H9 (cell line): Measurements from ENCODE around the gene TJAP1. TPM values are rescaled to one million over a fixed set of nuclear protein-coding genes. Genes with fewer than 3 reads are reported as not detected.

Source experiments
- DNase-seq: peaks from one replicate; pipeline ENCODE4 v3.0.0-alpha.2; 2017
- H2AFZ ChIP-seq: one replicate; pipeline ENCODE4 v1.6.1; 2013; ENCODE audit warnings: mild to moderate bottlenecking, low read length, control low read depth, moderate library complexity
- H2AK5ac ChIP-seq: 2 replicates; pipeline ENCODE4 v1.6.1; 2013; ENCODE audit warnings: low read length, control low read depth, mixed read lengths; ENCODE audit not compliant: insufficient read length
- H2BK120ac ChIP-seq: one replicate; pipeline ENCODE4 v1.6.1; 2013; ENCODE audit warnings: low read depth, mild to moderate bottlenecking, low read length, control low read depth, inconsistent platforms; ENCODE audit not compliant: poor library complexity, severe bottlenecking
- H2BK12ac ChIP-seq: 2 replicates; pipeline ENCODE4 v1.6.1; 2013; ENCODE audit warnings: low read length, control low read depth, mixed read lengths, low read depth; ENCODE audit not compliant: insufficient read length
- H2BK15ac ChIP-seq: 2 replicates; pipeline ENCODE4 v1.6.1; 2013; ENCODE audit warnings: low read depth, low read length, control low read depth
- H2BK20ac ChIP-seq: one replicate; pipeline ENCODE4 v1.6.1; 2013; ENCODE audit warnings: low read depth, mild to moderate bottlenecking, low read length, control low read depth, inconsistent platforms; ENCODE audit not compliant: poor library complexity, severe bottlenecking
- H2BK5ac ChIP-seq: 2 replicates; pipeline ENCODE4 v1.6.1; 2013; ENCODE audit warnings: low read length, control low read depth, mixed read lengths; ENCODE audit not compliant: insufficient read length
- H3K14ac ChIP-seq: 2 replicates; pipeline ENCODE4 v1.6.1; 2013; ENCODE audit warnings: low read length, control low read depth; ENCODE audit not compliant: insufficient read depth
- H3K18ac ChIP-seq: 2 replicates; pipeline ENCODE4 v1.6.1; 2013; ENCODE audit warnings: low read depth, mild to moderate bottlenecking, mixed read lengths, low read length, control low read depth; ENCODE audit not compliant: insufficient read length
- H3K23ac ChIP-seq: 2 replicates; pipeline ENCODE4 v1.6.1; 2013; ENCODE audit warnings: low read length, control low read depth, mixed read lengths, low read depth; ENCODE audit not compliant: insufficient read length
- H3K23me2 ChIP-seq: 2 replicates; pipeline ENCODE4 v1.6.1; 2013; ENCODE audit warnings: low read depth, mild to moderate bottlenecking, mixed read lengths, low read length, control low read depth; ENCODE audit not compliant: insufficient read length, poor library complexity, severe bottlenecking
- H3K27ac ChIP-seq: 2 replicates; pipeline ENCODE4 v1.5.1; 2013; ENCODE audit warnings: low read length, control low read depth, mixed read lengths, low read depth; ENCODE audit not compliant: insufficient read length
- H3K27me3 ChIP-seq: 2 replicates; pipeline ENCODE4 v1.6.1; 2013; ENCODE audit warnings: low read length, control low read depth, inconsistent platforms; ENCODE audit not compliant: insufficient read depth
- H3K4ac ChIP-seq: 2 replicates; pipeline ENCODE4 v1.6.1; 2013; ENCODE audit warnings: low read depth, mild to moderate bottlenecking, control low read depth, inconsistent platforms, low read length, moderate library complexity
- H3K4me1 ChIP-seq: 2 replicates; pipeline ENCODE4 v1.6.1; 2013; ENCODE audit warnings: low read length, control low read depth, inconsistent platforms; ENCODE audit not compliant: insufficient read depth
- H3K4me2 ChIP-seq: 2 replicates; pipeline ENCODE4 v1.6.1; 2013; ENCODE audit warnings: low read length, control low read depth, mixed read lengths; ENCODE audit not compliant: insufficient read length, insufficient read depth
- H3K56ac ChIP-seq: 2 replicates; pipeline ENCODE4 v1.6.1; 2013; ENCODE audit warnings: low read depth, mild to moderate bottlenecking, mixed read lengths, low read length, control low read depth; ENCODE audit not compliant: insufficient read length
- H3K79me1 ChIP-seq: 2 replicates; pipeline ENCODE4 v1.6.1; 2013; ENCODE audit warnings: low read depth, mild to moderate bottlenecking, moderate library complexity, low read length, control low read depth, inconsistent platforms; ENCODE audit not compliant: insufficient read depth, poor library complexity, severe bottlenecking
- H3K79me2 ChIP-seq: 2 replicates; pipeline ENCODE4 v1.6.1; 2013; ENCODE audit warnings: low read length, control low read depth, inconsistent platforms; ENCODE audit not compliant: insufficient read depth
- H3K9ac ChIP-seq: 2 replicates; pipeline ENCODE4 v1.6.1; 2013; ENCODE audit warnings: low read length, control low read depth, mixed read lengths; ENCODE audit not compliant: insufficient read length; ENCODE audit errors: extremely low read depth
- H3K9me3 ChIP-seq: one replicate; pipeline ENCODE4 v1.6.1; 2013; ENCODE audit warnings: low read depth, low read length, inconsistent platforms; ENCODE audit not compliant: control insufficient read depth
- H3T11ph ChIP-seq: one replicate; pipeline ENCODE4 v1.6.1; 2013; ENCODE audit warnings: mild to moderate bottlenecking, low read length, control low read depth, inconsistent platforms
- H4K20me1 ChIP-seq: one replicate; pipeline ENCODE4 v1.6.1; 2013; ENCODE audit not compliant: control insufficient read depth, insufficient read length, insufficient read depth
- H4K5ac ChIP-seq: 2 replicates; pipeline ENCODE4 v1.6.1; 2013; ENCODE audit warnings: low read depth, mild to moderate bottlenecking, mixed read lengths, low read length, control low read depth; ENCODE audit not compliant: insufficient read length
- H4K8ac ChIP-seq: replicated peaks from 2 replicates; pipeline ENCODE4 v1.6.1; 2013; ENCODE audit warnings: low read length, control low read depth, mixed read lengths, low read depth; ENCODE audit not compliant: insufficient read length
- H4K91ac ChIP-seq: 2 replicates; pipeline ENCODE4 v1.6.1; 2013; ENCODE audit warnings: low read depth, mild to moderate bottlenecking, moderate library complexity, mixed read lengths, low read length, control low read depth; ENCODE audit not compliant: insufficient read length
- H3K27ac Mint-ChIP-seq, 3 experiments: 2 replicates in 2 of 3; 3 replicates in 1 of 3; pipeline ENCODE4 v1.8.0; 2020 to 2021; ENCODE audit warnings: mixed read lengths in 3 of 3, mild to moderate bottlenecking in 1 of 3, moderate library complexity in 1 of 3
- H3K27me3 Mint-ChIP-seq: 2 replicates; pipeline ENCODE4 v1.8.0; 2021; ENCODE audit warnings: low read depth, mild to moderate bottlenecking, moderate library complexity, mixed read lengths
- H3K36me3 Mint-ChIP-seq, 3 experiments: 2 replicates in 2 of 3; 3 replicates in 1 of 3; pipeline ENCODE4 v1.8.0; 2020 to 2021; ENCODE audit warnings: low read depth in 3 of 3, mixed read lengths in 3 of 3; ENCODE audit not compliant: insufficient read depth in 1 of 3
- H3K4me1 Mint-ChIP-seq, 2 experiments: 2 replicates each; pipeline ENCODE4 v1.8.0; 2020; ENCODE audit warnings: mixed read lengths in 2 of 2
- H3K4me3 Mint-ChIP-seq, 2 experiments: 2 replicates in 1 of 2; 3 replicates in 1 of 2; pipeline ENCODE4 v1.8.0; 2020 to 2021; ENCODE audit warnings: mild to moderate bottlenecking in 2 of 2, mixed read lengths in 2 of 2, moderate library complexity in 1 of 2
- H3K9me3 Mint-ChIP-seq, 2 experiments: 2 replicates in 1 of 2; 3 replicates in 1 of 2; pipeline ENCODE4 v1.8.0; 2020; ENCODE audit warnings: mild to moderate bottlenecking in 2 of 2, mixed read lengths in 2 of 2, moderate library complexity in 1 of 2
- CTCF ChIP-seq: fragments of 200-600 bp; sonication (generic); conservative IDR thresholded peaks from 3 replicates; pipeline ENCODE4 v1.8.0; 2021; ENCODE audit warnings: antibody characterized with exemption, mild to moderate bottlenecking
- WGBS: extraction: QIAGEN DNeasy Blood & Tissue Kit; methylation state at CpG from one replicate; pipeline ENCODE4 v1.1.7; 2013; ENCODE audit warnings: missing lambda C conversion rate, low lambda C conversion rate, mixed read lengths; ENCODE audit not compliant: insufficient read length; ENCODE audit errors: extremely low coverage; 5-methylcytosine and 5-hydroxymethylcytosine counted together
- total RNA-seq: library from RNA; stranded (reverse); gene quantifications from 2 replicates; pipeline ENCODE4 v1.2.1, GENCODE V29; 2021

Gene TJAP1
- total RNA-seq, 1 experiment from 2014 or later = 45.1 TPM

DNA sequence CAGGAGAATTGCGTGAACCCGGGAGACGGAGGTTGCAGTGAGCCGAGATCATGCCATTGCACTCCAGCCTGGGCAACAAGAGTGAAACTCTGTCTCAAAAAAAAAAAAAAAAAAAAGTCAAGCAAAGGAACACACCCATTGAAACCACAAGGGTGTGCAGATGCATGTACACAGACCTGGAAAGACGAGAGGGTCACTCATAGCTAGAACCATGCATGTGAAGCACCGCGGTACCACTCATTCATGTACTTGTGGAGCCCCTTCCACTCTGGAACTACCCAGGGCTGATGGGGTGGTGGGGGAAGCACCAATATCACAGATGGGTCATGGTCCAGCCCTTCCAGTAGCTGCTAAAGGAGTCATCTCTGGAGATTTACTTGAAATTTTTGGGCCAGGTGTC is 7.4 kb upstream of the TJAP1 start:
- no peak overlapping the region for H3K23ac ChIP-seq
- no peaks in the 10 kb centered on the region for H3K36me3 Mint-ChIP-seq
- no peak overlapping the region for H2BK12ac ChIP-seq
- H3K14ac ChIP-seq = no peak overlapping the region
- no peak overlapping the region for H2BK5ac ChIP-seq
- no peak for TF ChIP-seq CTCF
- WGBS = no CpG with 5 or more reads among the region's 7 CpGs
- no peak overlapping the region for H3K18ac ChIP-seq
- H2AFZ ChIP-seq = no peak overlapping the region
- H3K79me2 ChIP-seq = no peaks in the 10 kb centered on the region
- H4K8ac ChIP-seq = no peak overlapping the region
- peaks cover 3% of the 10 kb centered on the region; the same call in 1 of the 2 replicates for H3K4me1 ChIP-seq
- no peak overlapping the region for H2BK20ac ChIP-seq
- H3K56ac ChIP-seq = no peak overlapping the region
- no peak overlapping the region for H2BK120ac ChIP-seq
- H3K23me2 ChIP-seq = no peaks in the 10 kb centered on the region
- no peak for DNase-seq
- H3K4me3 Mint-ChIP-seq = no peak overlapping the region
- H3K9me3 Mint-ChIP-seq = no peaks in the 10 kb centered on the region
- H3K4me1 Mint-ChIP-seq = peaks cover 12 to 15% of the 10 kb centered on the region in 2 experiments
- no peaks in the 10 kb centered on the region for H3K79me1 ChIP-seq
- no peak overlapping the region for H4K5ac ChIP-seq
- no peaks in the 10 kb centered on the region for H3K27me3 ChIP-seq
- H3K9me3 ChIP-seq = no peaks in the 10 kb centered on the region
- peaks cover 6% of the 10 kb centered on the region for H3K27me3 Mint-ChIP-seq
- H4K91ac ChIP-seq = no peak overlapping the region
- H3K27ac Mint-ChIP-seq = no peak overlapping the region; a peak in 2 of 7 replicates
- no peak overlapping the region for H2AK5ac ChIP-seq
- H2BK15ac ChIP-seq = no peak overlapping the region
- no peaks in the 10 kb centered on the region for H4K20me1 ChIP-seq
- no peak overlapping the region for H3T11ph ChIP-seq
- H3K27ac ChIP-seq = no peak overlapping the region
- H3K4me2 ChIP-seq = no peak overlapping the region
- no peak overlapping the region for H3K9ac ChIP-seq
- H3K4ac ChIP-seq = no peak overlapping the region
